ENCODE measurements around the gene PGA3.
"Not testable (repeated sequence)": the region's sequence is repeated elsewhere in the genome, so short reads cannot be mapped to it uniquely, and the experiment has no call there.

DNA sequence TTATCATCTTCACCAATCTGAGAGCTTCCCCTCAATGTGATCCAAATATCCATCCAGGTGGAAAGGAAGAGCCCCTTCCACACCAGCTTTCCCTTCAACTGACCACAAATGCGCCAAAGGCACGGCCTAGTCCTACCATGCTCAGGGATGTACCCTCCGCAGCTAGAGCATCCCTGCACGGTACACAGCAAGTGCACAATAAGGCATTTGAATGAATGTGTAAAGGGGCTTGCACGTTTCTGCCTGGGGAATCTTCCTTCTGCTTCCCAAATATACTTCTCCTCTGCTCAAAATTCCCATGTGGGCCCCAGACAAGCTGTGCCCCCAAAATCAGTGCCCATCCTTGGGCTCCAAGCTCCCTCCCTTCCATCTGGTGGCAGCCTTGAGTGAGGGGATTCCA is 15.7 kb downstream of the PGA3 start:
- TF ChIP-seq, protein P1, sequence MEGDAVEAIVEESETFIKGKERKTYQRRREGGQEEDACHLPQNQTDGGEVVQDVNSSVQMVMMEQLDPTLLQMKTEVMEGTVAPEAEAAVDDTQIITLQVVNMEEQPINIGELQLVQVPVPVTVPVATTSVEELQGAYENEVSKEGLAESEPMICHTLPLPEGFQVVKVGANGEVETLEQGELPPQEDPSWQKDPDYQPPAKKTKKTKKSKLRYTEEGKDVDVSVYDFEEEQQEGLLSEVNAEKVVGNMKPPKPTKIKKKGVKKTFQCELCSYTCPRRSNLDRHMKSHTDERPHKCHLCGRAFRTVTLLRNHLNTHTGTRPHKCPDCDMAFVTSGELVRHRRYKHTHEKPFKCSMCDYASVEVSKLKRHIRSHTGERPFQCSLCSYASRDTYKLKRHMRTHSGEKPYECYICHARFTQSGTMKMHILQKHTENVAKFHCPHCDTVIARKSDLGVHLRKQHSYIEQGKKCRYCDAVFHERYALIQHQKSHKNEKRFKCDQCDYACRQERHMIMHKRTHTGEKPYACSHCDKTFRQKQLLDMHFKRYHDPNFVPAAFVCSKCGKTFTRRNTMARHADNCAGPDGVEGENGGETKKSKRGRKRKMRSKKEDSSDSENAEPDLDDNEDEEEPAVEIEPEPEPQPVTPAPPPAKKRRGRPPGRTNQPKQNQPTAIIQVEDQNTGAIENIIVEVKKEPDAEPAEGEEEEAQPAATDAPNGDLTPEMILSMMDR (IDR thresholded peaks at IDR 0.05), result not testable (repeated sequence)
- not testable (repeated sequence) for TF ChIP-seq POLR2A (IDR thresholded peaks at IDR 0.05); POLR2AphosphoS5 (IDR thresholded peaks at IDR 0.05; ENCODE audit: insufficient read depth in 1 of 2, low read depth in 1 of 2)
